GM18951 (cell line): ENCODE data around the gene MGARP.

Source experiments
- POLR2A ChIP-seq: IDR thresholded peaks from 4 replicates; pipeline ENCODE4 v1.6.1; 2011; ENCODE audit warnings: mild to moderate bottlenecking; ENCODE audit not compliant: insufficient read length, insufficient read depth; ENCODE audit errors: extremely low read depth
- in situ Hi-C: fragments of 300-500 bp; cut with MboI; formaldehyde crosslinking; loops from one replicate; pipeline ENCODE4 v1.12.0; 2022; ENCODE audit warnings: low sequenced_read_pairs, mixed read lengths, inconsistent platforms; ENCODE audit not compliant: unreplicated experiment

MGARP gene

GRCh38 chr4:139304920-139305319 lies 24.9 kb upstream of the MGARP start:
- no peak for TF ChIP-seq POLR2A
- in situ Hi-C loops = no loop called here

DNA sequence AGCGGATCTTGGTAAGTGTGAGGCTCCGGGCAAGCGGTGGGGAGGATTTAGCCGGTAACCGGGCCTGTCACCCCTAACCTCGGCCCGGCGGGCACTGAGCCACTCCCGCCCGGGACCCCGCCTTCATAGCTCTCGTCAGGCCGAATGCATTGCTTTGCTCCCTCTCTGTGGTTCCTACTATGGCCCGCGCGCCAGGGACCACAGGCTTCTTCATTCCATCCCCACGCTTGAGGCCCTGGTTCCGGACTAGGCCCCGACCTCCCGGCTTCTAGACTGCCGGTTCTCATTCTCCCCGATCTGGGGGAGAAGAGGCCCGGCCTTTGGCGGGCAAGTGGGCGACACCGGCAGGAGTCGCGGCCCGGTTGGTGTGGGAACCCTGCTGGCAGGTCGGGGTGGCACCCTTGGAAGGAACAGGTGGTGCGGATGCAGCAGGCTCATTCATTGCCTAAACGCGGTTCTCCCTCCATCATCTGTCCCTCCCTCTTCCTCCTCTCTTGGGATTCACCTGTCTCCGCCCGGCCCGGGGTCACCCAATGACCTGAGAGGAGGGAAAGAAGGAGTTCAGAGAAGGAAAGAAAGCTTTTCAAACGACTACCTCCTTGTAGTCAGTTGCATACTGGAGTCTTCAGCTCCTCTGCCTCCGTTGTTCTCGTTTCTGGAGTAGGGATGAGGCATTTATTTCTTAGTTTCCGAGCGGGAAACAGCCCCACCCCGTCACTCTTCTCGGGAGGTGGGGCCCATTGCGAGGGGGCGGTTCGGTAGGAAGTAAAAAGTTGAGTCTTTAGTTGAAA lies 22.0 kb upstream of the MGARP start, which contains the start of gene NDUFC1:
Gene NDUFC1 (minus strand): TSS at position 657 of the 791 bp plus-strand sequence. CDS start 6,679 bp downstream, outside the sequence.
- in situ Hi-C loops = no loop called here
- TF ChIP-seq POLR2A = peak; percentile 45

GRCh38 chr4:139301113-139301820 lies 21.2 kb upstream of the MGARP start, which contains the start of gene NAA15:
NAA15 (plus strand) TSS chr4:139301505; CDS start chr4:139301778, 273 bp downstream.
- in situ Hi-C loops = no loop called here
- TF ChIP-seq POLR2A = peak; percentile 68

DNA sequence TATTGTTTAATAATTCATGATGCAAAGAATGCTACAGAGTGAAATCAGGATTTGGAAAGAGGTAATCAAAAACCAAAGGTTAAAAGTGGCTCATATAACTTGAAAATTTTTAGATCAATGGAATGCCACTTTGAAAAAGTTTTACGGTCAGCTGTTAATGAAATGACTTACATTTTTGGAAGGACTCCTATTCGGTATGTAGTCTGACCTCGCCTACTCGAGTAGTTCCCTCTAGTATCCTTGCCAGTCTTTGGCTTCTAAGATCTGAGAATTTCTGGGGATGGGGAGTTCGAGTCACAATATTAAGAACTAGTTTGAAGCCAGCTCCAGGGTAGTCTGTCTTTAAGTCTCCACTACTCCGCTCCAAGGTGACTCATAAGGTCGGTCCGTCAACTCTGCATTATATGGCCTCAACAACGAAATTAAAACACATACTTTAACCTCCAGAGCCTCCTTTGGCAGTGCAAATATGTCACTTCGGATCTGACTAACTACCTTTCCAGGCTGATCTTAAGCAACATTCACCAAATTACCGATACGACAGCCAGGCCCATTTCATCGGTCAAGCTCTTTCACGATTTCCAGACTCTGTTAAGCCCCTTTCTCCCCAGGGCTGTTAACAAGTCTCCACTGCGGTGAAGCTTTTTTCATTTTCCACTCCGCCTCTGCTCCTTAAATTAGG lies 20.5 kb upstream of the MGARP start:
- in situ Hi-C loops = no loop called here
- TF ChIP-seq POLR2A = no peak

- TF ChIP-seq POLR2A = no peak
- in situ Hi-C loops = no loop called here
These were observed 19.5 kb upstream of the MGARP start for GRCh38 chr4:139299536-139299935.

DNA sequence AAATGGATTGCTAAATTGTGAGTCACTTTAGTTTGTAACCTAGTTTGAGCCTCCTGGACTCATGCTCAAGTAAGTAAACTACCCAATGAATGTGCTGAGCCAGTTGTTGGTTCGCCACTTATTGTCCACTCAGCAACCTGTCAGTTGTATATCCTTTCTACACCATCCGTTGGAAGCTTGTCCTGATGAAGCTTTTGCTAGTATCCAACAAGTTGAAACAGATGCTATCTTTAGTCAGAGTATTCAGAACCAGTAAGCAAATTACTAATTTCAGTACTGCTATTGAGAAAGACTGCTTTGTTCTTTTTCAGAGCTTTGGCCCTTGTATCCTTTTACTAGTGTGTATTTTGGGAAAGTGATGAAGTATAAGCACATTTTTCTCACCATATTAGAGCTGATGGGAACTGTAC lies 17.0 kb upstream of the MGARP start:
- no peak for TF ChIP-seq POLR2A
- in situ Hi-C loops = no loop called here

- in situ Hi-C loops = no loop called here
These were observed 15.9 kb upstream of the MGARP start for GRCh38 chr4:139295942-139296299.

GRCh38 chr4:139295206-139295941 lies 15.3 kb upstream of the MGARP start:
- in situ Hi-C loops = no loop called here
- peak; percentile 80 for TF ChIP-seq POLR2A

More at GRCh38 chr4:139295942-139296299, 15.9 kb upstream of the MGARP start:
- TF ChIP-seq POLR2A = no peak

- in situ Hi-C loops = no loop called here
- TF ChIP-seq POLR2A = no peak
These were observed 6.2 kb upstream of the MGARP start for GRCh38 chr4:139286186-139286698.

GRCh38 chr4:139282721-139283075 lies 2.7 kb upstream of the MGARP start:
- no peak for TF ChIP-seq POLR2A
- in situ Hi-C loops = no loop called here

- in situ Hi-C loops = no loop called here
- TF ChIP-seq POLR2A = no peak
These were observed 2.2 kb upstream of the MGARP start for GRCh38 chr4:139282065-139282720.

DNA sequence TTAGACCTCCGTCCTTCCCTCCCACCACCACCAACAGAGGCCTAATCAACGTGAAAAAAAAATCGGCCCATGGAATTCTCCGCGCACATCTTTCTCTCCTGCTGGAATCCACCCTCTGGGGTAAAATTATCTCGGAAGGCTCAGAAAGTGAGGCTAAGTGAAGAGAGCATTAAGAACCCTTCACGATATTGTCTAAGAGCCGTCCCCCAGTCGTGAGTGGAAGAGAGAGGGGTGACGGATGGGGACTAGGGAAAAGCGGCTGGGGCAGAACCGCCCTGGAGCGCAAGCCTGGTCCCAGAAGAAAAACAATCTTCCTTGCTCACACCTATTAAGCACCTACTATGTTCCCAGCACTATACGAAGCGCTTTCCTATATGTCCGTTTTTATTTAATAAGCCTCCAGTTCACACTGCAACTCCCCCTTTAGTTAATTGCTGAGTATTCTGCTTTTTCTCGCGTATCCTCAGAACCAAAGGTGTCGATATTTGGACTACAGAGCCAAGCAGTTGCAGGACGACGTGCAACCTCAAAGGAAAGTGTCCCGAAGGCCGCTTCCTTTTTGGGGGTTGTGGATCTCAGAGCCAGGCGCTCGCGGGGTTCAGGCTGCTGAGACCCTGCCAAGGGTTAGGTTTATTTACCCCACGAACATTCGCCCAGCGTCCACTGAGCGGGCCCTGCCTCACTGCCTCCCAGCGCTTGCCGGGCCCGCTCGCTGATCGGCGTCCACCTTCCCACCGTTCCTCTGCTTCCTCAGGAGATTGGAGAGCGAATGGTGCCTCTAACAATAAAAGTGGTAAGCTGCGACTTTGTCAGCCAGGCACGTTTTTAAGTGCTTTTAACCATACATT lies 889 bp downstream of the MGARP start:
- TF ChIP-seq POLR2A = no peak
- in situ Hi-C loops = no loop called here

- in situ Hi-C loops = no loop called here
These were observed 1.5 kb downstream of the MGARP start for GRCh38 chr4:139278485-139278884.

More at GRCh38 chr4:139278485-139278884, 1.5 kb downstream of the MGARP start:
- no peak for TF ChIP-seq POLR2A
